GM19324 (cell line): ENCODE measurements around the gene SMCHD1.
"Not testable (repeated sequence)": the region's sequence is repeated elsewhere in the genome, so short reads cannot be mapped to it uniquely, and the experiment has no call there.

ENCODE experiments used
- ATAC-seq: cut with Tn5 transposase; IDR thresholded peaks from one replicate; pipeline ENCODE4 v1.9.1; 2021; ENCODE audit warnings: mild to moderate bottlenecking, moderate library complexity; ENCODE audit not compliant: unreplicated experiment, low FRiP score

Gene SMCHD1

GRCh38 chr18:2715990-2716389 is 60.5 kb downstream of the SMCHD1 start:
- ATAC-seq = no peak

DNA sequence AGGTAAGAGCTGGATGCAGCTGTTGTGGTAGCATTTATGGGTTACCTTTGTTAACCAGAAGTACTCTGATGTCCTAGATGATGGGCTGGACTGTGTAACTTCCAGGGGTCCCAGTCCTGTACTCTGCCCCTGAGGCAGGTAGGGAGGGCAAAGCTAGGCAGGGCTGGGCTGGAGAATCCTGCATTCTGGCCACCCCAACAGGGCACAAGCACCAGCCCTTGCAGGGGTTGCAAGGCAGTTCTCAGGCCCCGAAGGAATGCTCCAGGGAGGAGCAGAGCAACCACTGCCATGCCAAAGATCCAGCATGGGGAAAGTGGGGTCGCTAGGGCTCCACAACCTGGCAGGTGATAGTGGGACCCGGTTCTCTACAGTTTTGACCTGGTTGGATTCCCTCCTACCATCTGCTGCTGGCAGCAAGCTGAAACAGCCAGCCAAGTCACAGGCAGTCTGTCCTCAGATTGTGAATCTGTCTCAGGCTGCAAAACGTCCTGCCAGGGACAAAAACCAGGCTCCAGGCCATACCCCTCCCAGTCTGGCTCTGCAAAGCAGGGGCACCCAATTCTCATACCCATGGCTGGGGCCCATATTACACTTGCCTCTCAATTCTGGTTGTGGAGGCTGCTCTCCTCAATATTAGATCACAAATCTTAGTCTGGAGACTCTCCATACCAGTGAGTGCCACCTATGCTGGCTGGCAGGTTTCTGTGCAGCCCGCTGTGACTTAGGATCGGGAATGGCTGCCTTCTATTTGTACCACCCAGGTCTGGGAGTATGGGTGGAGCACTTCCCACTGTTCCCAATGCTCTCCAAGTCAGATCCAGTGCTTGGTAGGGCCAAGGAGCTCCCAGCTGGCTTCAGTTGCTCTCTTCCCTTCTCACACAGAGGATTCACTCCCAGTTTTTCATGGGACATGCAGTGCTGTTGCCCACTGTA is 61.1 kb downstream of the SMCHD1 start:
- ATAC-seq = no peak

- ATAC-seq = no peak
Observed at GRCh38 chr18:2717407-2717806, 61.9 kb downstream of the SMCHD1 start.

- no peak for ATAC-seq
Observed at GRCh38 chr18:2719040-2719439, 63.5 kb downstream of the SMCHD1 start.

DNA sequence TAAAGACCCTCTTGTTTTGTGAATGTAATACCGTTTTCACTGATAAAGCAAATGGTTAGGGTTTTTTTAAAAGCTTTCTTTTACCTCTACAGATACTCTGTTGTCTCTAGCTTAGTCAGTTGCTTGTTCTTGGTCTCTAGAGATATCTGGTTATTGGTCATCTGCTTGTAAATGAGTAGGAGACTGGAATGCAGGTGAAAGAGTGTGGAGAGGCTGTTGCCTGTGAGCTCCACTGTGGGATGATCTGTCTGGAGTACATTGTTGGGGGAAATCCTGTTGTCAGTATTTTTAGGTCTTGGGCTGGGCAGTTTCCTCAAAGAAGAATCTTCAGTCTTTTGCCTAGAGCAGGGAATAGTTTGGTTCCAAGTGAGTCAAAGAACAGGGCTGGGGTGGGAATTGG is 67.7 kb downstream of the SMCHD1 start:
- ATAC-seq = no peak

- ATAC-seq = no peak
Observed at GRCh38 chr18:2729757-2730156, 74.2 kb downstream of the SMCHD1 start.

DNA sequence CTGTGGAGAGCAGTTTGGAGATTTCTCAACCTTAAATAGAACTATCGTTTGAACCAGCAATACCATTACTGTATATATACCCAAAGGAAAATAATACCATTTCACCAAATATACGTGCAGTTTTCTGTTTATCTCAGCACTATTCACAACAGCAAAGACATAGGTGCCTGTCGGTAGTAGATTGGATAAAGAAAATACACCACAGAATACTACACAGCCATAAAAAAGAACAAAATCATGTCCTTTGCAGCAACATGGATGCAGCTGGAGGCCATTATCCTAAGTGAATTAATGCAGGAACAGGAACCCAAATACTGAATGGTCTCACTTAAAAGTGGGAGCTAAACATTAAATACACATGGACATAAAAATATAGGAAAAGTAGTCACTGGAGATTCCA is 81.3 kb downstream of the SMCHD1 start:
- ATAC-seq = no peak

DNA sequence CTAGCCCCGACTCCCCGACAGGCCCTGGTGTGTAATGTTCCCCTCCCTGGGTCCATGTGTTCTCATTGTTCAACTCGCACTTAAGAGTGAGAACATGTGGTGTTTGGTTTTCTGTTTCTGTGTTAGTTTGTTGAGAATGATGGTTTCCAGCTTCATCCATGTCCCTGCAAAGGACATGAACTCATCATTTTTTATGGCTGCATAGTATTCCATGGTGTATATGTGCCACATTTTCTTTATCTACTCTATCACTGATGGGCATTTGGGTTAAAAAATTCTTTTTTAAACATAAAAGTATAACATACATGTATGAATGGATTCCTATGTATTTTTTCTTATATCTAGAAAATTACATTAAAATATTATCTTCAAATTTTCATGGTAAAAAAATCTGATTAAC is 84.6 kb downstream of the SMCHD1 start:
- not testable (repeated sequence) for ATAC-seq

DNA sequence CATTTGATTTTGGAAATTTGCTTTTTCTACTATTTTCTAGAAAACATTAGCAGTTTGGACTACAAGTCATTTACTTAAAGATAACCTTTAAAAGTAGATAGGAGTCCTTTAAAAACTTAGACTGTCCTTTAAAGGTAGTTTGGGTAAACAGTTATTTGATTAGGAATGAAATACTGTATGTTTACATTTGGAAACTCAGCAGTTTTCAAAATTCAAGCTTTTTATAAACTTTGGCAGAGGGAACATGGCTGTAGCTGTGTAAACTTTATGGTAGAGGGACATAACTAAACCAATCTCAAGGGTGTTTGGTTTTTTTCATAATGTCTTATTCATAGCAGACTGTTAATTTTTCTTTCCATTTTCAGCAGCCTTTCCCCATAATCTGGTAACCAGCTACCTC is 90.7 kb downstream of the SMCHD1 start:
- ATAC-seq = no peak

DNA sequence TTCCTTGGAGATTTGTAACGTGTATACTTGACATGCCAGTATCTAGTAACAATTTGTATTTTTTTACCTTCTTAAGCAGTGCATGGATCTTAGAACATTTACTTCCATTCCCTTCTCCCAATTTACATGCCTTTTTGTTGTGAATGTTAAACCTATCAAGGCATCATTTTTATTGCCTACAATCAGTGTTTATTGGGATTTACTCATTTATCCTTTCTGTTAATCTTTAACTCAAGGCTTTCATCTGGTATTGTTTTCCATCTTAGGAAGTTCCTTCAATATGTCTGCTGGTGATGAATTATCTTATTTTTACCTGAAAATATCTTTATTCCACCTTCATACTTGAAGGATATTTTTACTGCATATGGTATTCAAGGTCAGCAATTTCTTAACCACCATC is 102.8 kb downstream of the SMCHD1 start:
- no peak for ATAC-seq

- ATAC-seq = no peak
Observed at GRCh38 chr18:2774669-2775068, 119.1 kb downstream of the SMCHD1 start.

- ATAC-seq = no peak
Observed at GRCh38 chr18:2776601-2777000, 121.1 kb downstream of the SMCHD1 start.

- no peak for ATAC-seq
Observed at GRCh38 chr18:2777241-2777640, 121.7 kb downstream of the SMCHD1 start.

- no peak for ATAC-seq
Observed at GRCh38 chr18:2780750-2781149, 125.2 kb downstream of the SMCHD1 start.

DNA sequence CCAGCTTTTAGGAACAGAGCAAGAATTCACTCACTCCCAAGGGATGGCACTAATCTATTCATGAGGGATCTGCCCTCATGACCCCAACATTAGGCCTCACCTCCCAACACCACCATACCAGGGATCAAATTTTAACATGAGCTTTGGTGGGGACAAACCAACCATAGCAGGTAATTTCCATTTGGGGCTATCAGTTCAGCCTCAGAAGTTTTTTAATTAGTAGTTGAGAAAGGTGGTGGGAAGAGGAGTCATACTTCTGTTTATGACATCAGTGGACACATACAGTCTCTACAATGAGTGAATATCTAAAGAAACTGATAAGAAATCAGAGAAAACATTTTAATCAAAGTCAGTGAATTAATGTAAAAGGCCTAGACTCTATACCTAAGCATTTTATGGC is 131.7 kb downstream of the SMCHD1 start:
- no peak for ATAC-seq

DNA sequence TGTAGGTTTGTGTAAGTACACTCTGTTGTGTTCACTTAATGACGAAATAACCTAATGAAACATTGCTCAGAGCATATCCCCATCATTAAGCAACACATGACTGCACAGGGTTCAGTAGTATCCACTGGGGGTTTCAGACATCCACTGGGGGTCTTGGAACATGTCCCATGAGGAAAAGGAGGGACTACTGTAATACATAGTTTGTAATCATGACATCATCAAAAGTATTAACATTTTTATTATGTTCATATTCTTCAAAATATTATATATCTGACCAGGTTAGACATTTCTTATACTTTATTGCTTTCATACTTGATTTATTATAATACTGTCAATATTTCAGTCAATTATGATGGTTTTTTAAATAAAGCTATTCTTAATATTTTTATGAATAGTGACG is 136.9 kb downstream of the SMCHD1 start:
- no peak for ATAC-seq

GRCh38 chr18:2794159-2794558 is 138.6 kb downstream of the SMCHD1 start:
- no peak for ATAC-seq

DNA sequence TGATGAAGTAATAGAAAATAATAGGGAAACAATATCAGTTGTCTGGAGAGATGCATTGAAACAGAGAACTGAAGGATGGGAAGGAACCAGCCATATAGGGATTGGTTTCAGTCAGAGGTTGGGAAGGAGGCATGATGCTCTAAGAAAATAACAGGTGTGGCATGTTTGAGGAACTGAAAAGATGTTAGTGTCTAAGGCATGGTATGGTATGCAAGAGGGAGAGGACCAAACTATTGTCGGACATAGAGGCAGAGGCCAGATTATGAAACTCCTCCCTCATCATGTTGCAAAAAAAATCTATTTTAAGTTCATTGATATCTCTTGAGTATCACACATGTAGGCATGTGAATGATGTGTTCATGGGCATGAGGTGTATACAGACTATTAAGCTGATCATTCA is 142.4 kb downstream of the SMCHD1 start:
- no peak for ATAC-seq

DNA sequence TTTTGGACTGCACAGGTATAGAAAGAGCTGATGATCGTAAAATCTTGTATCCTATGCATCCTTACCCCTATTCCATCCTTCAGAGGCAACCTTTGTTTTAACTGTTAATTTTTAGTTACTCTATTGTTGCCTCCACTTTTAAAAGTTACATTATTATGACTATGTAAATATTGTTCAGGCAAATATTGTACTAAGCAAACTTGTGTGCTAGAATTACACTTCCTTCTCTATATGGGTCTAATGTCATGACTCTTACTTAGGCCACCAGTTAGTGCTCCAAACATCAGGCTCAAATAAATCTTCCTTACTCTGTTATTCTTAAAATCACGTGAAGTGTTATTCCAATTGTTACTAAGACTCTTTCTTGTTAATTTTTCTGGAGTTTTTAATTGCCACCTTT is 143.8 kb downstream of the SMCHD1 start:
- no peak for ATAC-seq

- no peak for ATAC-seq
Observed at GRCh38 chr18:2805970-2806943, 150.7 kb downstream of the SMCHD1 start.

DNA sequence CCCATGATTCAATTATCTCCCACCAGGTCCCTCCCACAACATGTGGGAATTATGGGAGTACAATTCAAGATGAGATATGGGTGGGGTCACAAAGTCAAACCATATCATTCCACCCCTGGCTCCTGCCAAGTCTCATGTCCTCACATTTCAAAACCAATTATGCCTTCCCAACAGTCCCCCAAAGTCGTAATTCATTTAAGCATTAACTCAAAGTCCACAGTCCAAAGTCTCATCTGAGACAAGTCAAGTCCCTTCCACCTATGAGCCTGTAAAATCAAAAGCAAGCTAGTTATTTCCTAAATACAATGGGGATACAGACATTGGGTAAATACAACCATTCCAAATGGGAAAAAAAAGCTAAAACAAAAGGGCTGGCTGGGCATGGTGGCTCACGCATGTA is 153.1 kb downstream of the SMCHD1 start:
- ATAC-seq = not testable (repeated sequence)
